DMS 273 treated with DMSO at 0.1 percent for 48 hours (cell line): ENCODE data around the gene FAM107B.

Experiments used
- DNase-seq: peaks from one replicate; lab custom pipeline; 2025; lab: John Stamatoyannopoulos, UW

FAM107B gene

DNA sequence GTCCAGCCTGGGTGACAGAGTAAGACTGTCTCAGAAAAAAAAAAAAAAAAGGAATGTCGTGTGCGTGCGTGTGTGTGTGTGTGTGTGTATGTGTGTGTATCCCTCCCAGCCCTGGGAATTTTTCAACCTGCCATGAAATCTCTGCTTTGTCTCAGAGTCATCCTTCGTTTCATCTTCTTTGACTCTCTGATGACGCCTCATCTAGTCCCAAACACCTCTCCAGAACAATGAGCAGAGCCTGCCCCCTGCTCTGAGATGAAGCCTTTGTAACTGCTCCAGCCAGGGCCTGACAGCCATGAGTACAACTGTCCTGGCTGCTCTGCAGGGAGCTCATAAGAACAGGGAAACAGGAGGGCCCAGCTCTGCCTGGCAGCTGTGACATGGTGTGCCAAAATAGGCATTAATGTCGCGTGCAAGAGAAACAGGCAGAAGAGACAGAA lies 149.5 kb downstream of the FAM107B start:
- no peak for DNase-seq

DNA sequence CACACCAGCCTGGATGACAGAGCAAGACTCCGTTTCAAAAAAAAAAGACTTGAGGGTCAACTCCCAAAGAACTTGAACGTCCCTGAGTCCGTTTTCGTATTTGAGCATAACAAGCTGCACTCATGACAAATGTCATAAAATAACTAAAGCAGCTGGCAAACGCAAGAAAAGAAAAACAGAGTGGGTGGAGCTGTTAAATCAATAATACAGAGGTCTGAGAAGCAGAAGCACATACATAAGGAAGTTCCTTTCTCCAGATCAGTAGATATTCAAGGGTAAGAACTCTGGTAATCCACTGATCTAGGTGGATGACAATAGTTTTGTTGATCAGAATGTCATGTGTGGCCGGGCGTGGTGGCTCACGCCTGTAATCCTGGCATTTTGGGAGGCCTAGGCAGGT lies 150.1 kb downstream of the FAM107B start:
- DNase-seq: no peak

DNA sequence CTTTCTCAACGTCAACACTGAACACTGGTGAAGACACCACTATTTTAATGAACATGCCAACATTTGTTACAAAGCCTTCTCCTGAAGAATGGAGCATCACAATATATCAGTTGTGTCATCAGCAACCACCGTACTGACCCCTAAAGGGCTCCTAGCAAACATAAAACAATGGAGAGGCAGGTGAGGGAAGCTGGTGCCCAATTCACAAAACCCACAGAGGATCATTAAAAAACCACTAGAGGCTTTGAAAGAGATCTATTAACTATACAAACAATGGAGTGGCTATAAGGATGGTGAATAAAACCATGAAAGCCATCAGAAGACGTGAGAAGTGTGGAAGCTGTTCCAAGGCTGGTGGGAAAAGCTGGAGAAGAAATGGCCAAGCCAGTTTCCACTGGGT lies 150.8 kb downstream of the FAM107B start:
- no peak for DNase-seq

DNA sequence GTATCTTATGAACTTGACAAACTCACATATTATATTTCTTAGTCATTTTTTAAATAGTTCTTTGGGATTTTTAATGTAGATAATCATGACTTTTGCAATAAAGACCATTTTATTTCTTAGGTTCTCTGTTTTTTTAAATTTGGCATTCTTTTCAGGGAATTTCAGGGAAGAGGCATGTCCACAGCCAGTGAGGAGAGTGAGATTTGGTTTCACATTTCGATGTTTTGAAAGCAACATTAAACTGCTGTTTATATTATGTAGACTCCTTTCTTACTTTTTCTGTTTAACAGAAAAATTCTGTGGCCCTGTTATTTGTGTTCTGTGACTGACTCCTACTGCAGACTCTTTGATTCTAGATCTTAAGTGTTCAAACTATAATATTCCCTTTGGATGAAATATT lies 153.7 kb downstream of the FAM107B start:
- DNase-seq: no peak

DNA sequence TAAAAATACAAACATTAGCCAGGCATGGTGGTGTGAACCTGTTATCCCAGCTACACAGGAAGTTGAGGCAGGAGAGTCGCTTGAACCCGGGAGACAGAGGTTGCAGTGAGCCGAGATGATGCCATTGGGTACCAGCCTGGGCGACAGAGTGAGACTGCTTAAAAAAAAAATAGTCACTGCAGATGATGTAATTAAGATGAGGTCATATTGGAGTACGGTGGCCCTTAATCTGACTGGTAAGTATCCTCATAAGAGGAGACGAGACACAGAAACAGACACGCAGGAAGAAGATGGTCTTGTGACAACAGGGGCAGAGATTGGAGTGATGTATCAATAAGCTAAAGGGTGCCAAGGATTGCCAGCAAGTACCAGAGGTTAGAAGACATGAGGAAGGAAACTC lies 156.0 kb downstream of the FAM107B start:
- no peak for DNase-seq

DNA sequence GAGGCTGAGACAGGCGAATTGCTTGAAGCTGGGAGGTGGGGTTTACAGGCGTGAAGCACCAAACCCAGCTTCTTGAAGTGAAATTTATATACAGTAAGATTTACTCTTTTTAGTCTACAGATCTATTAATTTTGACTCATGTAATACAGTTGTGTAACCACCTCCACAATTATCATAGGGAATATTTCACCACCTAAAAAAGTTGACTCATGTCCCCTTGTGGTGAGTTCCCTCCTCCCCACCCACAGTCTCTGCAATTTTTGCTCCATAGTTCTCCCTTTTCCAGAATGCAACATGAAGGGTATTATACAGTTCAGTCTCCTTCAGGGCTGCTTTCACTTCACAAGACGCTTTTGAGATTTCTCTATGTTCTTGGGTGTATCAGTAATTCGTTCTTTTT lies 156.8 kb downstream of the FAM107B start:
- DNase-seq: no peak

DNA sequence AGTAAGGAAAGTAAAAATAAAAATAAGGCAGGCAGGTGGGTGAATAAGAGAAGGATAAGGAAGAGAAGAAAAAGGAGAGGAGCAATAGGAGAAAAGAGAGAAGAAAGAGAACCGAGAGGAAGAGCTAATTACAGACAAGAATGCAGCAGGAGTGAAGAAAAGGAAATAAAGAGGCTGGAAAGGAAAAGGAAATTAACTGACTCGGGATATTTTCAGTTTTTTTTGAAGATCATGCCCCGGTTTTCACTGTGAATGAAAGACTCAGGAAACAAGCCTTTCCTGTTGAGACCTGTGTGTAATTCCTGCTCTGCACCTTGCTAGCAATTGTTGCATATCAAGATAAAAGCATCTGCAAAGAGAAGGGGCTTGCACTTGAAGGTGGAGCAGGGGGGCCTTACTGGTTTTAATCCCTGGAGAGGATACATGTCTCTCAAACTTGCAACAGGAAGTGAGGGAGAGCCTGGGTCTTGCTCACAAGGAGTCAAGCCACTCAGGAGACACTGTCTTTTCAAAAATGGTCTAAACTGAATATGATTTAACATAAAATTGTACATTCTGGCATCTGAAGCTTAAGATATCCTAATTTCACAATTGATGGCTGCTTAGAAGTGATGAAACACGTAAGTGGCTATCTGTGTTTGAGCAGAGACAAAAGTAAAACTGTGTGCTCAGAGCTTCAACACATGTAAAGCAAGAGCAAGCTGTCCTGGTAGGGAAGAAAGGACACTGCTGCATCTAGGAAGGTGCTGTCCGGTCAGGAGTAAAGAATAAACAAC lies 157.6 kb downstream of the FAM107B start:
- DNase-seq: no peak

DNA sequence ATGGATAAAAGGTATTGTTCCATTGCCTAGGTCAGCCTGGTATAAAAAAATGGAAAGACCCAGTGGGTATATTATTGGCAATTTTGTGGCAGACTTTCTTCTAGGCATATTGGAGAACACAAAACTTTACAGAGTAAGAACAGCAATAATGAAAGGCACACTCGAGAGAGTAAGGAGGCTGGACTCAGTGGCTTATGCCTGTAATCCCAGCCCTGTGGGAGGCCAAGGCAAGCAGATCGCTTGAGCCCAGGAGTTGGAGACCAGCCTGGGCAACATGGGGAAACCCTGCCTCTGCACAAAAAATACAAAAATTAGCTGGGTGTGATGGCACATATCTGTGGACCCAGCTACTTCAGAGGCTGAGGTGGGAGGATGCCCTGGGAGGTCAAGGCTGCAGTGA lies 158.2 kb downstream of the FAM107B start:
- DNase-seq: no peak

DNA sequence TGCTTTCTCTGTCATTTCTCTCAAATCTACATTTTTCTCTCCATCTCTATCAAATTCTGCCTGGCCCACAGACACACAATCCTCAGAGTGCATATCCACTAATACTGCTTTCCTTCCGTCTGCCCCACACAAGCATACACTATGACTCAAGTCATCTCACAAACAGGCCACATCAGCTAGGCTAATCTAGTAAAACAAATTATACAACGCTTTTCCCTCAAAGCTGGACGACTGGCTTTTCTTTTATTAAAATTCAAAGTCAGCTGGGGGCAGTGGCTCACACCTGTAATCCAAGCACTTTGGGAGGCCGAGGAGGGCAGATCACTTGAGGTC lies 161.1 kb downstream of the FAM107B start:
- no peak for DNase-seq

DNA sequence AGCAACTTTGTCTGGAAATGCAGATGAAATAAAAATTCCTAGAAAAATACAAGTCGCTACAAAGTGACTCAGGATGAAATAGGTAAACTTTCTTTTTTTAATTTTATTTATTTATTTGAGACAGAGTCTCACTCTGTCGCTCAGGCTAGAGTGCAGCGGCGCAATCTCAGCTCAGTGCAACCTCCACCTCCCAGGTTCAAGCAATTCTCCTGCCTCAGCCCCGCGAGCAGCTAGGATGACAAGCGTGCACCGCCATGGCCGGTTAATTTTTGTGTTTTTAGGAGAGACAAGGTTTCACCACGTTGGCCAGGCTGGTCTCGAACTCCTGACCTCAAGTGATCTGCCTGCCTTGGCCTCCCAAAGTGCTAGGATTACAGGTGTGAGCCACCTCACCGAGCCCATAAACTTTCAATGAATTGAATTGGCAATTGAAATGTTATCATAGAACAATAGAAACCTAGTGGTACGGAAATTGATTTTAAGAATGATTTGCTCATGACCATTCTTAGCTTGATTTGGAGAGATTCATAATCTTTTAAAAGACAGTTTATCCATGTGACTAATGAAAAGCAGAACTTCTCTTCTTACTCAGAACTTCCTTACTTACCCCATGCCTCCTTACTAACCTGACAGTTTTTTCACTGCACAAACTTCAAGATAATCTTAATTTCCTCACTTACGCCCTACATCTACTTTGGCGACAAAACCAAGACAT lies 161.7 kb downstream of the FAM107B start:
- no peak for DNase-seq

DNA sequence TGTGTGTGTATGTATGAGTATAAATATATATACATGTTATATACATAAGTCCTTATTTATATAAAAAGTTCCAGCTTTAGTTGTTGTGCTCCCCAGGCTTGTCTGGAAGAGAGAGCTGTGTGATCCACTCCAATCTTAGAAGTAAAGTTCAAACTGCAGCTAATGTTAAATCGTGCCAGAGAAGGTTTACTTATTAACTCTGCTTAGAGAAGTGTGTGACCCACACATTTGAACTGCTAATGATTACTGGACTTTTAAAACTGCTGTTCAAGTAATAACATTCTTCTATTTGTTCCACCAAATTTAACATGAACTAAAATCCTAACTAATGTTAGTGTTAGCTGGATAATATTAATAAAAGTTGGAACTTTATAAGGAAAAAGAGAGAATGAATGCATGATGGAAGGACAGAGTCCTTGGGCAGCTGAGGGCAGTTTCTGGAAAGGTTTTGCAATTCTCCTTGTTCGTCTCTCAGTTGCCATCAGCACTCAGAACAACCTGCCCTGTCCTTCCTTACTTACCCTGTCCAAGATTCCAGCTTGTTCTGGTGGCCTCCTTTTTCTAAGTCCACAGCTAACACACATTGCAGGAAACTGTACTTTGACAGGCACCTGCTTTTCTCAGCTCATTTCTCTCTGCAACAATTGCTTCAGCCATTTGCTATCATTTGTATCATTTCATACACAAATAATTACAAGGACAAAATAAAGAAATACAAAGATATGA lies 162.6 kb downstream of the FAM107B start:
- DNase-seq: no peak

DNA sequence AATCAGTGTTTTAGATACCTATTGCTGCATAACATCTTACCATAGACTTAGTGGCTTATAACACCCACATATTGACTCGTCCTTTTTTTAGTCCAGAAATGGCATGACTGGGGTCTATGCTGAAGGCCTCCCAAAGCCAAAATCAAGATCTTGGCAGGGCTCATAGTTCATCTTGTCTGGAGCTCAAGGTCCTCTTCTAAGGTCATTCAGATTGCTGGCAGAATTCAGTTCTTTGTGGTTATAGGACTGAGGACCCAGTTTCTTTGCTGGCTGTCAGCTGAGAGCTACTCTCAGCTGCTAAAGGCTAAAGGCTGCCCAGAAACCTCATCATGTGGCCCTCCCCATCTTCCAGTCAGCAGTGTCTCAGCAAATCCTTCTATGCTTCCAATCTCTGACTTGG lies 165.5 kb downstream of the FAM107B start:
- DNase-seq: no peak

DNA sequence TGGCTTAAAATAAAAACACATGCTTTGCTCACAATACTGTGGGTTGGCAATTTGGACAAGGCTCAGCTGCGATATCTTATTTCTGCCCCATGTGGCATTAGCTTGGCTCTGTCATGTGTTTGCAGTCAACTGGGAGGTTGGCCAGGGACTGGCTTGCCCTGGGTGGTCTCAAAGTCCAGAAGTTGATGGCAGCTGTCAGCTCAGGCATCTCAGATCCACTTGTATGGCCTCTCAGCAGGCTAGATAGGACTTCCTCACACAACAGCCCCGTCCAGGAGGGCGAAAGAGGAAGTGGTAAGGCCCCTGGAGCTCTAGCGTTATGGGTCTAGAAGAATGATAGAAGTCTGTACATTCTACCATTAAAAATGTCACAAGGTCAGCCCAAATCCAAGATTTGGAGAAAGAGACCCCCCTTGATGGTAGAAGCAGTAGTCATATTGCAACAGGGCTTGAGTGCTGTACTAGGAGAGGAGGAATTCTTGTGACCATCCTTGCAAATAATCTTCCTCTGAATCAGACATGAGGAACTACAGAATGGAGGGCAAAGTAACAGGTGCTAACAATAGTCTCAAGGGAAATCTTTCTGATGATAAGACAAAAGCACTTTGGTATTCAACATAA lies 166.2 kb downstream of the FAM107B start:
- DNase-seq: no peak

DNA sequence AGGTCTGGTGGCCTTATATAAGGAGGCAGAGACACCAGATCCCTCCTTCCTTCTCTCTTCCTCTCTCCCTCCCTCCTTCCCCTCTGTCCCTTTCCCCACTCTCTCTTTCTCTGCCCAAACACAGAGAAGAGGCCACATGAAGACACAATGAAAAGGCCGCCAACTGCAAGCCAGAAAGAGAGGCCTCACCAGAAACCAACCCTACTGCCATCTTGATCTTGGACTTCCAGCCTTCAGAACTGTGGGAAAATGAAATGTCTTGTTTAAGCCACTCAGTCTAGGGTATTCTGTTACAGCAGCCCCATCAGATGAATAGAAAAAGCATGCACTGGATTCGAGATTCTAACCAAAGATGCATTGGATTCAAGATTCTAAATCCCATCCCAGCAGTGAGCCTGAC lies 168.1 kb downstream of the FAM107B start:
- no peak for DNase-seq

DNA sequence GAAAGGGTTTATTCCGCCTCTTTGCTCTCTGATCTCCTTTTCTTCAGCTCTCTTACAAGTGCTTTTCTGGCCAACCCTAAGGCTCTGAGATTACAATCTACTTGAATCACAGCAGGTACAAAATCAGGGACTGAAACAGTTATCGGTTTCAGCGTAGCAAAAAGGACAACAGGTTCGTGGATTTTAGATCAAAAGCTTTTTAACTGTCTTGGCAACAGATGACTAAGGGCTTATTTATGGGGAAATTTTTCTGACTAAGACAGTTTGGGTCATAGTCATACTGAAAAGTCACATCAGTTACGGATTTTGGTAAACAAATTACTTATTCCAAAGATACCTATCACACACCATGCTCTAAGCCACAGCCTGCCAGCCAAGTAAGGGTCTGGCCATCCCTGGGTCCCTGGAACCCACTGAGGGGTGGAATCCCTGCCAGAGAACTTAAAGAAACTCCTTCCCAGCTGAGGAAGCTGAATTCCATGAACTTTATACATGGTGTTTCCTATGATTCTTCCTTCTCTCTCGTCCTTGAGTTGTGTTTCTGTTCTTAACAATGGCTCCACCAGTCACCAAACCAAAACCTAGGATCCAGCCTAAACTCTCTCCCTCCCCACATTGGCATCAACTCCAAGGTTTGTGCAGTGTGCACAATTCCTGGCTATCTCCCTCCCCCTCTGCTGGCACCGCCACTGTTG lies 169.3 kb downstream of the FAM107B start:
- DNase-seq: no peak

DNA sequence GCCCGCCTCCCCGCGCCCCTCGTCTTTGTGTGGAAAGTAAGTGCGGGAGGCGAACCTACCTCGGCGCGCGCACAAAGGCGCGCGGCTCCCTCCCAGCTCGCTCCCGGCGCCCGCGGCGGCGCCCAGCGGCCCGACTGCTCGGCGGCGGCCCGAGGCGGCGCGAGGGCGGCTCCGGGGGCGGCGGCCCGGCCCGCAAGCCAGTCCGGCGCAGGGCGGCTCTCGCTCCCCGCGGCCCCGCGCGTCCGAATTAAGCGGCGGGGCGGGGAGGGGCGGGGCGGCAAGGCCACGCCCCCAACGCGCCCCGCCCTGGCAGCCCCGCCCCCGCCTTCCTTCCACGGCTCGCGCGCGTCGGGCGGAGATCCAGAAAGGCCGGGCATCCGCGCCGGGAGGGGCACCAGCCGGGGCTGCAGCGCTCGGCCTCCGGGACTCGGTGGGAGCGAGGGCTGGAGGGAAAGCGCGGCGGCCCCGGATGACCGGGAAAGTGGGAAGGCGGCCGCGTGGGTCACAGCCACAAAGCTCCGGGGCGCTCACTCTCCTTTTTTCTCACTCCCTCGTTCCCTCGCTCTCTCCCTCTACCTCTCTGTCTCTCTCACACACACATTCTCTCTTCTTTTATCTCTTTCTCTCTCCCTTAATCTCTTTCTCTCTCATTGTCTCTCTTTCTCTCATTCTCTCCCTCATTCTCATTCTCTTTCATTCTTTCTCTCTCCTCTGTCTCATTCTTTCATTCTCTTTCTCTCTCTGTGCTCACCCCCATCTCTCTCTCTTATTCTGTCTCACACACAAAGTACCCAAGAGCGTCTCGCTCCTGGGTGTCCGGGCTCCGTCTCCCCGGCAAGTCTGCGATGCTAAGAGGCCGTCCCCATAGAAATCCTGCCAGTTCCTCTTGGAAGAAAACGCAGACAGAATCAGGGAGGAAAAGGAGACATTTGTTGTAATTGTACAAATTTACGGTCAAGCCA lies 170.2 kb downstream of the FAM107B start:
- DNase-seq: no peak

DNA sequence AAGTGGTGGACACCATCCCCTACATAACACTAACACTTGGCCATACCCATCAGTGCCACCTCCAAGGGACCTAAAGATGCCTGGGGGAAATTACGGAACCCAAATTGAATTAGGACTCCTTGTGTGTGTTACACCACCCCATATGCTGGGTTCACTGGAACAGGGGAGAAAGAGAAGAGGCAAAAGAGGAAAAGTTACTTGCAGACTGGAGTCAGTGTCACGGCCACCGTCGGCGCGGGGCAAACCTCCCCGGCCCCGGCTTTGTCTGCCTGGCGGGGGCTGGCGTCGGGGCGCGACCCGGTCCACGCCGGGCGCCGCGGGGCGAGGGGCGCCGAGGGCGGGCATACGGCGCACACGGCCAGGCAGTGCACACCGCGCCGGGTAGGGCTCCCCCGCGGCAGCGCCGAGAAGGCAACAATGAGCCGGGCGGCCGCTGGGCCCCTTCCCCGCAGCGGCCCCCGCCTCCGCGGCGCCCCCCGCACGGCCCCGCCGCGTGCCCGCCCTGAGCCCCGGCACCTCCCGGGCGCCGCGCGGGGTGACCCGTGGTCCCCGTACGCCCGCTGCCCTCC lies 171.1 kb downstream of the FAM107B start:
- DNase-seq: no peak

DNA sequence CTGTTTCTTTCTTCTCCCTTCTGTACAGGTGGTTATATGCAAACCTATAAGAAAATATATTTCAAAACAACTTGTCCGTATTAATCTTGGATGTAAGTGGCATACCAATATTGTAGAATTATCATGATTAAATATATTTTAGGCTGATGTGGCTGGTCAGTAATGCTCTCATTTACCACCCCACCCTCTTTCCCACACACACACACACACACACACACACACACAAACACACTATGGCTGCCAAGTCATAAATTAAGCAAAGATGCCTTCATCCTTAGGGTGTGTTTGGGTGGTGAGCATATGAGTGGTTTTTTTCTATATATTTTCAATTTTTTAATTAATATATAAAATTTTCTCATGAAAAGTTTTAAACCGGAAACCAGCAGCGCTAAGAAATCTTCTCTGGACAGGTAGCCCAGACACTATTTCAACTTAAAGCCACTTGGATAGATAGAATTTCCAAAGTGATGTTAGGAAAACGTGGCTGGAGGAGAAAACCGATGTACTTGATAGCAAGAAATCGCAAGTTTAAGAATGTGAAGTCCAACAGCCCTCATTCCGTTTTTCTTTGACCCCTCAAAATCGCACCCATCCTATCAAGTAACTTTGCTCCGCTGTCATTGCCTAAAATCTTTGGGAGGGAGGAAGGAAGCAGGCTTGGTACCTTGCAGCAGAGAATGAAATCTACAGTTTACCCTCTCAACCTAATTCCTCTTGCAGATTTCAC lies 171.7 kb downstream of the FAM107B start:
- DNase-seq: no peak

DNA sequence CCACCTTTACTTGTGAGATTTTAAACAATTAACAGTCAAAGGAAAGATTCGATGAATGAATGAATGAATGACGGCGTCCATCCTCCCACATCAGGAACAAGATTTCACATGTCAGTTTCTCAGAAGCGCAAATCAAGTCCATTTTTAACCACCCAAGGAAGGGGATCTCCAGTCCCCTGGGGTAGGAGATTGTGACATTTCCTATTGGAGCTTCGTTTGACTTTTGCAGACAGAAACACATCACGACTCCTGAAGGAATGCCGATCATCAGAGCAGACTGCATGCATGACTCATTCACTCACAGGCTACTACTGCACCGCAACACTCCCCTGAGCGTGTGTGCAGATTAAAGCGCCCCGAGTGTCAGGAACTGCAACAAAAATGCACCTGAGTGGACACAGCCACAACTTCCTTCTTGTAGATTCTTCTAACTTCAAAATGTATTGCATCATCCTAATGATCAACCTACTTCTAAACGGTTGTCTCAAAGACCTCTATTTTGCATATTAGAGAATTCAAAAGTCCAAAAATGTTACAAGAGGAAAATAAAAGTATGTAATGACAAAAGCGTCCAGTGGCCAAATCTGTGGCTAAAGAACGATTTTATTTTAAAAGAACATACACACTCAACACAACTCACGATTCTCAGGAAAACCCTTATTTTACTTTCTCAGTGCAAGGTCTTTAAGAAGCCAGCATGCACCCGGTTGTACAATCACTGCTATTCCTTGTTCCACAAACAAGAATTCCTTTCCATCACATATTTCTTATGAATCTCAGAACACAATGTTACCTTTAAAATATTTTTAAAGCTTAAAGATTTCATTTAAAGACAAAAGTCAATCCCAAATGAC lies 172.6 kb downstream of the FAM107B start:
- no peak for DNase-seq
